AG04450 (cell line): ENCODE results near the gene ADAM12. TPM values are rescaled to one million over a fixed set of nuclear protein-coding genes. Genes with fewer than 3 reads are reported as not detected.

Source experiments
- CTCF ChIA-PET: fragments of 300-600, 350-600 bp; formaldehyde crosslinking; extraction: SDS; loops from one replicate; lab custom pipeline; 2022; ENCODE audit warnings: antibody characterized with exemption, inconsistent platforms; lab: Charles Lee
- POLR2A ChIA-PET: fragments of 350-600 bp; formaldehyde crosslinking; extraction: SDS; loops from one replicate; lab custom pipeline; 2021; ENCODE audit warnings: antibody characterized with exemption, inconsistent platforms; lab: Yijun Ruan, JAX
- DNase-seq: peaks from one replicate; pipeline ENCODE4 v3.0.0-alpha.2; 2011; ENCODE audit warnings: low read depth, low spot score
- H3K27ac ChIP-seq: one replicate; pipeline ENCODE4 v1.5.1; 2012; ENCODE audit warnings: low read depth, low read length, control low read depth
- H3K27me3 ChIP-seq: one replicate; pipeline ENCODE4 v1.6.0; 2012; ENCODE audit warnings: low read length; ENCODE audit not compliant: control insufficient read depth, insufficient read depth
- H3K4me3 ChIP-seq: 2 replicates; pipeline ENCODE4 v1.5.1; 2011; ENCODE audit warnings: mild to moderate bottlenecking, low read depth, low read length, control low read depth
- H3K9me3 ChIP-seq: 2 replicates; pipeline ENCODE4 v1.5.1; 2012; ENCODE audit warnings: low read length; ENCODE audit not compliant: control insufficient read depth, insufficient read depth
- polyA plus RNA-seq: library from polyadenylated mRNA; depleted of rRNA; stranded (reverse); fragments of >200 nt; gene quantifications from 2 replicates; pipeline ENCODE4 v1.2.3, GENCODE V29; 2011
- TF ChIP-seq, protein P1 (sequence below): IDR thresholded peaks from 2 replicates; pipeline ENCODE4 v1.5.1; 2011; ENCODE audit warnings: low read depth, low read length, control low read depth, inconsistent platforms

ADAM12 gene
- polyA plus RNA-seq, 1 experiment: 8.0 TPM

DNA sequence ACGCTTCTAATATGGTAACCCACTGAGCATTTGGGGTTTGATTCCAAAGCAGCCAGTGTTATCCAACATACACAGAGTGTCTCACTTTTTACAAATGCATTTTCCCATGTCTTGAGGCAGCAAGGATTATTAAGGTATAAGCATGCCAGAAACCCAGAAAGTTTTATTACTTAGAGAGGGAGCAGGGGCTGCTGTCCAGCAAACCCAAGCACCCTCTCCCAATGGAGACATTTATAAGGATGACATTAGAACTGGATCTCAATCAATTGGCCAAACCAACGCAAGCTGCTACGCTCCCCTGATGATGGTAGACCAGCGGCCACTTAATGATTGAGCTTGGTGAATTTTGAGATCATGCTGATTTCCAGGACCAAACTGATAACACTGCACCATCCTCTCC is 315.7 kb downstream of the ADAM12 start:
- H3K27me3 ChIP-seq: no peaks in the 10 kb centered on the region

DNA sequence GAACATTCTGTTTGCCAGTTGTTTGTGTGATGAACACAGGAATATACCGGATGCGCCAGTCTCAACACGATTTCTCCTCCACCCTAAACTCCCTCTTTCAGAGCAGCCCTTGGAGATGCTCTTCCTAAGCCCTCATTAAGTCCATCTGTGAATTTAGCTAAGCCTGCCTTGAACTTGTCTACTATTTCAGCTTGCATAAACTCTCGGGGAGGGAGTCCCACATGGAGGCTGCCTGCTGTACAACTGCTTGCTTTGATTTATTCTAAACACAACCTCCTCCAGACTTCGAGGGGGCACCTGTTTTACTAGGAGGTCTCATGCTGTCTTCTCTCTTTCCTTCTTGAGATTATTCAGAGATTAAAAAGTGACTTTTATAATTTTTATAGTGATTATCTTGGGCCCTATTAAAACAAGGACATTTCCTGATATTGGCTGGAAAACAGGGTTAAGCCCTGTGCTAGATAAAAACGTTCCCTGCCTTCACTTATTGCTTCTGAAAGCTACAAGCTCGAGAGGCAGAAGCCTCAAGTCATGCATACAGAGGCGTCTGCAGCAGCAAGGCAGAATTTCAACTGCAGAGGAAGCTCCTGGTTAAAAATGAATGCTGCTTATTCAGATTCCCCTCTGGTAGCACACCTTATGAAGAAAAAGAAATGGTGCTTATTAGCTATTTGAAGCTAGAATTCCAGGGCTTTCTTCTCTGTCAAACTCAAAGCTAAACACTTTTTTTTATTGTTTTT is 317.6 kb downstream of the ADAM12 start:
- ChIA-PET CTCF (interaction anchor here (1.7 kb wide), 1 partner anchor 11 kb away, joined by 5 read pairs; no protein-coding TSS in a partner anchor), POLR2A (no interaction called here)
- Histone ChIP-seq H3K4me3 (no peak overlapping the region), H3K27me3 (no peaks in the 10 kb centered on the region), H3K27ac (no peak overlapping the region), H3K9me3 (no peaks in the 10 kb centered on the region)
- TF ChIP-seq, protein P1, sequence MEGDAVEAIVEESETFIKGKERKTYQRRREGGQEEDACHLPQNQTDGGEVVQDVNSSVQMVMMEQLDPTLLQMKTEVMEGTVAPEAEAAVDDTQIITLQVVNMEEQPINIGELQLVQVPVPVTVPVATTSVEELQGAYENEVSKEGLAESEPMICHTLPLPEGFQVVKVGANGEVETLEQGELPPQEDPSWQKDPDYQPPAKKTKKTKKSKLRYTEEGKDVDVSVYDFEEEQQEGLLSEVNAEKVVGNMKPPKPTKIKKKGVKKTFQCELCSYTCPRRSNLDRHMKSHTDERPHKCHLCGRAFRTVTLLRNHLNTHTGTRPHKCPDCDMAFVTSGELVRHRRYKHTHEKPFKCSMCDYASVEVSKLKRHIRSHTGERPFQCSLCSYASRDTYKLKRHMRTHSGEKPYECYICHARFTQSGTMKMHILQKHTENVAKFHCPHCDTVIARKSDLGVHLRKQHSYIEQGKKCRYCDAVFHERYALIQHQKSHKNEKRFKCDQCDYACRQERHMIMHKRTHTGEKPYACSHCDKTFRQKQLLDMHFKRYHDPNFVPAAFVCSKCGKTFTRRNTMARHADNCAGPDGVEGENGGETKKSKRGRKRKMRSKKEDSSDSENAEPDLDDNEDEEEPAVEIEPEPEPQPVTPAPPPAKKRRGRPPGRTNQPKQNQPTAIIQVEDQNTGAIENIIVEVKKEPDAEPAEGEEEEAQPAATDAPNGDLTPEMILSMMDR: no peak
- no peak for DNase-seq

More for the DNA sequence above, 315.7 kb downstream of the ADAM12 start:
- DNase-seq: no peak
- ChIA-PET POLR2A (no interaction called here), CTCF (no interaction called here)
- Histone ChIP-seq H3K9me3 (no peaks in the 10 kb centered on the region), H3K27ac (no peak overlapping the region), H3K4me3 (no peak overlapping the region)
- TF ChIP-seq, protein P1: no peak

DNA sequence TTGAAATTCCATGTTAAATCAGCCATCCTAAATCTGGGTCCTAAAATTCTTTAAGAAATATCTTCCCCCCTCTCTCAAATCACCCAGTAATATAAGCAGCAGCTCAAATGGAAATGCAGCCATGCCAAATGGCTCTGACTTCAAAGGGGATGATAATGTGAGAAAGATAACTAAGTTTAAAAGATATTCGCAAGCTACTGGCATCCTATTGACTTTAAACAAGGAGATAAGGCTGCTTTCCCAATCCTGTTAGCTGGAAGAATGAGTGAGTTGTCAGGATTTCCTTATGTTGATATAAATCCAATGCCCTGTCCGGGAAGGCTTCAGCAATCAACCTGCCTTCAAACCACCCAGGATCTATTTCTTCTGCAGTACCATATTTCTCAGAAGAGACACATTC is 320.0 kb downstream of the ADAM12 start:
- H3K4me3 ChIP-seq: no peak overlapping the region
- H3K27me3 ChIP-seq: no peaks in the 10 kb centered on the region
- H3K9me3 ChIP-seq: peaks cover 4% of the 10 kb centered on the region; the same call in 1 of the 2 replicates
- DNase-seq: no peak
- ChIA-PET CTCF (interaction anchor here (0.6 kb wide), 1 partner anchor 14 kb away, joined by 3 read pairs; no protein-coding TSS in a partner anchor), POLR2A (no interaction called here)
- no peak overlapping the region for H3K27ac ChIP-seq
- TF ChIP-seq, protein P1: no peak

DNA sequence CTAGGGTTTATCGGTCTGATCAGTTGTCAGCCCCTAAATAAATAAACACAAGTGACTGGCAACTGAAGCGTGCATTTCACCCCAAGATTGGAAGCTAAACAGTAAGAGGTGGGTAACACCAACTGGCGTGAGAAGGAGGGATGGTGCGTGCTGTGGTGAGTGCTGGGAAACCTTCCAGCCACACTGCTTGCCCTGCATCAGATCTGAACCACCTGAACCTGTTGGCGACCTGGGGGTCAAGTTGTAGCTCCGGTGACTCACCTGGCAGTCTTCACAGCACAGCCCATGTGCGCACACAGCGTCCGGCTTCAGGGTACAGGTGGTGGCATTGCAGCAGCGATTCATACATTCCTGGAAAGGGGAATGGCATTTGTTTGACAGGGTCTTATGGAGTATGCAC is 321.8 kb downstream of the ADAM12 start:
- Histone ChIP-seq H3K27me3 (no peaks in the 10 kb centered on the region), H3K27ac (no peak overlapping the region), H3K4me3 (no peak overlapping the region), H3K9me3 (peaks cover 9% of the 10 kb centered on the region)
- CTCF ChIA-PET: interaction anchor here (0.5 to 0.6 kb wide), 2 partner anchors 29 to 218 kb away, joined by 4 to 5 read pairs; no protein-coding TSS in a partner anchor
- POLR2A ChIA-PET: no interaction called here
- TF ChIP-seq, protein P1: no peak
- DNase-seq: no peak

DNA sequence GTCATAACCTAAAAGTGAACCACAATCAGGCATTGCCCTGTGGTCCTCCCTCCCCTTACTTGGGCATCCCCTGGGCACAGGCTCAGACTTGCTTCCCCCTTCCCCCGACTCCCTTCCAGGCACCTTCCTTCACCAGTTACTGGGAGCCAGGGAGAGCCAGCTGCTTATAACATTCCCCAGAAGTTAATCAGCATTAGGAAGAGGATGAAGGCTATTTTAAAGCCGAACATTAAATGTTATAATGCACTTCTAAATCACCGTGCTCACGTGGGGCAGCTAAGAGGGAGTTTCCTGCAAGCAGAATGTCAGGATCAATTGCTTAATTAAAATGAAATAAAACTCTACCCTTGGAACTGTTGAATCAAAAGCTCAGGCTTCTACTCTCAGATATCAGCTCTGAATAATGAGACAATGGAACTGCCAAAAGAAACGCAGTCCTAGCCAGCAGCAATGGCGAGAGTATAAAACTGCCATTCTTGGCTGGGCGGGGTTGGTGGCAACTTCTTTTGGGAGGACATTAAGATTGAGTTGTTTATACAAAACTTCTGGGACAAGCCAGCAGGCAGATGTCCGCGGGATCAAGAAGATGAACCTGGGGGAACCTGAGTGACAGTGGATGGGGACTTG is 322.4 kb downstream of the ADAM12 start:
- peaks cover 10% of the 10 kb centered on the region for H3K9me3 ChIP-seq
- no peak overlapping the region for H3K27ac ChIP-seq
- TF ChIP-seq, protein P1: no peak
- H3K4me3 ChIP-seq: no peak overlapping the region
- no peak for DNase-seq
- ChIA-PET CTCF (no interaction called here), POLR2A (no interaction called here)
- H3K27me3 ChIP-seq: no peaks in the 10 kb centered on the region
